Caco-2 (cell line): ENCODE measurements around the gene GPR173. TPM values are rescaled to one million over a fixed set of nuclear protein-coding genes. Genes with fewer than 3 reads are reported as not detected.

Source experiments
- BruUV-seq: library from RNA; stranded (reverse); fragments of 400-500 nt; replicated peaks from 2 replicates; lab custom pipeline; 2021; lab: Mats Ljungman, UMichigan
- CTCF ChIA-PET: fragments of 300-600 bp; sonication (Branson Sonifier 250); formaldehyde crosslinking; loops from one replicate; lab custom pipeline; 2022; ENCODE audit warnings: antibody characterized with exemption; lab: Charles Lee
- POLR2A ChIA-PET: fragments of 300-600 bp; sonication (Branson Sonifier 250); formaldehyde crosslinking; loops from one replicate; lab custom pipeline; 2022; ENCODE audit warnings: antibody characterized with exemption; lab: Charles Lee
- DNase-seq, 2 experiments: peaks; one replicate each; pipeline versions ENCODE4 v3.0.0 to v3.0.0-alpha.2; 2020 to 2022
- H3K27me3 ChIP-seq: replicated peaks from 2 replicates; pipeline ENCODE4 v1.6.0; 2011; ENCODE audit warnings: low read length; ENCODE audit not compliant: control insufficient read depth, insufficient read depth
- H3K36me3 ChIP-seq: 2 replicates; pipeline ENCODE4 v1.5.1; 2011; ENCODE audit warnings: low read length; ENCODE audit not compliant: control insufficient read depth, insufficient read depth
- H3K4me1 ChIP-seq: fragments of 250-450 bp; sonication (Bioruptor Pico); 2 replicates; pipeline ENCODE4 v1.5.1; 2020; ENCODE audit warnings: mild to moderate bottlenecking
- H3K4me3 ChIP-seq: 2 replicates; pipeline ENCODE4 v1.5.1; 2011; ENCODE audit warnings: low read depth, mild to moderate bottlenecking, control low read depth, low read length
- H3K9me3 ChIP-seq: fragments of 250-450 bp; sonication (Bioruptor Pico); 2 replicates; pipeline ENCODE4 v1.5.1; 2020; ENCODE audit warnings: mild to moderate bottlenecking, moderate library complexity
- H3K27ac Mint-ChIP-seq: one replicate; pipeline ENCODE4 v1.8.0; 2022; ENCODE audit warnings: mixed read lengths; ENCODE audit not compliant: unreplicated experiment
- H3K27me3 Mint-ChIP-seq: one replicate; pipeline ENCODE4 v1.8.0; 2022; ENCODE audit warnings: mixed read lengths; ENCODE audit not compliant: insufficient read depth, unreplicated experiment
- H3K36me3 Mint-ChIP-seq: one replicate; pipeline ENCODE4 v1.8.0; 2022; ENCODE audit warnings: mild to moderate bottlenecking, mixed read lengths; ENCODE audit not compliant: insufficient read depth, unreplicated experiment
- H3K4me1 Mint-ChIP-seq: one replicate; pipeline ENCODE4 v1.8.0; 2022; ENCODE audit warnings: low read depth, mixed read lengths; ENCODE audit not compliant: unreplicated experiment
- H3K4me3 Mint-ChIP-seq: one replicate; pipeline ENCODE4 v1.8.0; 2022; ENCODE audit warnings: mild to moderate bottlenecking, moderate library complexity, mixed read lengths; ENCODE audit not compliant: unreplicated experiment
- H3K9me3 Mint-ChIP-seq: one replicate; pipeline ENCODE4 v1.8.0; 2022; ENCODE audit warnings: mixed read lengths; ENCODE audit not compliant: unreplicated experiment
- intact Hi-C: fragments of 100-400 bp; cut with micrococcal nuclease; formaldehyde crosslinking; loops from one replicate; pipeline ENCODE4 v1.10.0; 2022; ENCODE audit not compliant: unreplicated experiment
- total RNA-seq: library from RNA; stranded (reverse); gene quantifications from 2 replicates; pipeline ENCODE4 v1.2.3, GENCODE V29; 2022
- TF ChIP-seq, protein P1 (sequence below), 2 experiments: fragments of 200-600 bp in 1 of 2; IDR thresholded peaks; 1 replicate in 1 of 2; 2 replicates in 1 of 2; pipeline versions ENCODE4 v1.5.1 to v1.8.0; 2011 to 2022; ENCODE audit warnings: antibody characterized with exemption in 1 of 2, control low read depth in 1 of 2, inconsistent platforms in 1 of 2, low read depth in 1 of 2, low read length in 1 of 2, mild to moderate bottlenecking in 1 of 2, moderate library complexity in 1 of 2; ENCODE audit not compliant: insufficient read depth in 1 of 2, severe bottlenecking in 1 of 2, unreplicated experiment in 1 of 2

GPR173 gene
- total RNA-seq, 1 experiment from 2014 or later: 0.18 TPM

DNA sequence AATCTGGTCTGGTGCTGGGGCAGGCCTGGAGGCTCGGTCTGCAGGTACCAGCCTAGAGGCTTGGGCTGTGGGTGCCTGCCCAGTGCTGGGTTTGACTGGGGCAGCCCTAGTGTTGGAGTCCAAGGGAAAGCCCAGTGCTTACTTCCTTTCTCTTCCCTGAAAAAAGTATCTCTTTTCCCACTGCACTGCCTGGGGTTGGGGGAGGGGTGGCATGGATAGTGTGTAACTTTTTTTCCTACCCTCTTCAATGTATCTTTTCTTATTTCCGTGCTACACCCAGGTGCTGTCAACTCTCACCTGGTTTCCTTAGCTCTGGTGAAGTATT is 66.9 kb downstream of the GPR173 start:
- H3K9me3 Mint-ChIP-seq: no peaks in the 10 kb centered on the region
- Histone ChIP-seq H3K4me1 (no peaks in the 10 kb centered on the region), H3K4me3 (no peak overlapping the region), H3K27me3 (no peaks in the 10 kb centered on the region), H3K36me3 (no peaks in the 10 kb centered on the region), H3K9me3 (no peaks in the 10 kb centered on the region)
- CTCF ChIA-PET: no interaction called here
- DNase-seq: no peak
- H3K27ac Mint-ChIP-seq: no peak overlapping the region
- no peaks in the 10 kb centered on the region for H3K4me1 Mint-ChIP-seq
- H3K4me3 Mint-ChIP-seq: no peak overlapping the region
- H3K36me3 Mint-ChIP-seq: peaks cover 12% of the 10 kb centered on the region
- H3K27me3 Mint-ChIP-seq: no peaks in the 10 kb centered on the region
- intact Hi-C loops: no loop called here
- POLR2A ChIA-PET: no interaction called here
- no TSS peak for BruUV-seq
- TF ChIP-seq, protein P1, sequence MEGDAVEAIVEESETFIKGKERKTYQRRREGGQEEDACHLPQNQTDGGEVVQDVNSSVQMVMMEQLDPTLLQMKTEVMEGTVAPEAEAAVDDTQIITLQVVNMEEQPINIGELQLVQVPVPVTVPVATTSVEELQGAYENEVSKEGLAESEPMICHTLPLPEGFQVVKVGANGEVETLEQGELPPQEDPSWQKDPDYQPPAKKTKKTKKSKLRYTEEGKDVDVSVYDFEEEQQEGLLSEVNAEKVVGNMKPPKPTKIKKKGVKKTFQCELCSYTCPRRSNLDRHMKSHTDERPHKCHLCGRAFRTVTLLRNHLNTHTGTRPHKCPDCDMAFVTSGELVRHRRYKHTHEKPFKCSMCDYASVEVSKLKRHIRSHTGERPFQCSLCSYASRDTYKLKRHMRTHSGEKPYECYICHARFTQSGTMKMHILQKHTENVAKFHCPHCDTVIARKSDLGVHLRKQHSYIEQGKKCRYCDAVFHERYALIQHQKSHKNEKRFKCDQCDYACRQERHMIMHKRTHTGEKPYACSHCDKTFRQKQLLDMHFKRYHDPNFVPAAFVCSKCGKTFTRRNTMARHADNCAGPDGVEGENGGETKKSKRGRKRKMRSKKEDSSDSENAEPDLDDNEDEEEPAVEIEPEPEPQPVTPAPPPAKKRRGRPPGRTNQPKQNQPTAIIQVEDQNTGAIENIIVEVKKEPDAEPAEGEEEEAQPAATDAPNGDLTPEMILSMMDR (IDR thresholded peaks at IDR 0.05; ENCODE audit: insufficient read depth in 1 of 2, low read depth in 1 of 2, low read length in 1 of 2, severe bottlenecking in 1 of 2, unreplicated experiment in 1 of 2): no peak

DNA sequence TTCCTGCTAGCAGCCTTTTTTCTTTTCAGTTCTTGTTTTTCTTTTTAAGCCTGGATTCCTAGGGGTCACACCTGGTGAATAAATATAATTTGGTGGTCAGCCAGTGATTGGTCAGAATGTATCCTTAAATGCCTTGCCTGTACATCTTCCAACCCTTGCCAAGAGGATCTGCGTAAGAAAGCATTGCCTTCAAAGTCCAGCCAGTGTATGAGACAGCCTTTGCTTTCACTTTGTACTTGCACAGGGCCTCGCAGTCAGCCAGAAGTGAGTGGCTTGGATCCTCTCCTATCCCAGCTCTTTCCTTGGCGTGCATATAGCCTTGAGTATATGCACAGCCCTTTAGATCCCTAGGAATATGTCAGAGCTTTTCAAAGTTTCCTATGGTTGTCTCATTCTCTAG is 67.5 kb downstream of the GPR173 start:
- intact Hi-C loops: no loop called here
- no peaks in the 10 kb centered on the region for H3K9me3 ChIP-seq
- H3K36me3 ChIP-seq: no peaks in the 10 kb centered on the region
- no TSS peak for BruUV-seq
- H3K4me3 ChIP-seq: no peak overlapping the region
- Mint-ChIP-seq H3K27ac (no peak overlapping the region), H3K4me1 (no peaks in the 10 kb centered on the region), H3K36me3 (peaks cover 12% of the 10 kb centered on the region), H3K27me3 (no peaks in the 10 kb centered on the region), H3K4me3 (no peak overlapping the region), H3K9me3 (no peaks in the 10 kb centered on the region)
- DNase-seq: no peak
- no peaks in the 10 kb centered on the region for H3K4me1 ChIP-seq
- TF ChIP-seq, protein P1 (IDR thresholded peaks at IDR 0.05; ENCODE audit: insufficient read depth in 1 of 2, low read depth in 1 of 2, low read length in 1 of 2, severe bottlenecking in 1 of 2, unreplicated experiment in 1 of 2): no peak
- CTCF ChIA-PET: no interaction called here
- no peaks in the 10 kb centered on the region for H3K27me3 ChIP-seq
- POLR2A ChIA-PET: no interaction called here

DNA sequence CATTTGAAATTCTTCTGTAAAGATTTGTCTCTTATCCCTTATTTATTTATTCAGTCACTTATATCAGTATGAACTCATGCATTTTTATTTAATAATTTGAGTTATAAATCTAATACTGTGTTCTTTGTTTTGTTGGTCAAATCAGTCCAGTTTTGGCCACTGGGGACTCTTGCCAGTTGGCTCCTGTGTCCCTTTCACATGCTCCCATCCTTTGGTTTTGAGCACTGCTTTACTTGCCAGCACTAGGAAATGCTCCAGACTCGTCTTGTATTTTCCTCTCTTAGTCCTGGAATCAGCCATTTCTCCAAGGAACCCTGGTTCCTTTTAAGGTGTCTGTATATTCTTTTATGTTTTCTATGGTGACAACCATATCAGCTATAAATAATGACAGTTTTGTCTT is 73.4 kb downstream of the GPR173 start:
- H3K4me3 Mint-ChIP-seq: no peak overlapping the region
- POLR2A ChIA-PET: no interaction called here
- TF ChIP-seq, protein P1 (IDR thresholded peaks at IDR 0.05; ENCODE audit: insufficient read depth in 1 of 2, low read depth in 1 of 2, low read length in 1 of 2, severe bottlenecking in 1 of 2, unreplicated experiment in 1 of 2): no peak
- no peaks in the 10 kb centered on the region for H3K9me3 ChIP-seq
- H3K4me1 ChIP-seq: no peaks in the 10 kb centered on the region
- no peak for DNase-seq
- no peaks in the 10 kb centered on the region for H3K9me3 Mint-ChIP-seq
- H3K27me3 Mint-ChIP-seq: no peaks in the 10 kb centered on the region
- no peak overlapping the region for H3K4me3 ChIP-seq
- no peaks in the 10 kb centered on the region for H3K27me3 ChIP-seq
- no peaks in the 10 kb centered on the region for H3K36me3 ChIP-seq
- H3K27ac Mint-ChIP-seq: no peak overlapping the region
- BruUV-seq: no TSS peak
- H3K36me3 Mint-ChIP-seq: peaks cover 5% of the 10 kb centered on the region
- H3K4me1 Mint-ChIP-seq: no peaks in the 10 kb centered on the region
- intact Hi-C loops: no loop called here
- CTCF ChIA-PET: no interaction called here
